Thyroid gland (tissue), 4 donors: ENCODE results near the gene PAQR8.

Experiments
- CTCF ChIP-seq, 6 experiments: fragments of 200-600 bp in 3 of 6; fragments of 450-650 bp in 3 of 6; sonication (generic) in 3 of 6; IDR thresholded peaks; one replicate each; pipeline ENCODE4 v1.5.1; 2016 to 2019; ENCODE audit warnings: antibody characterized with exemption in 6 of 6, mild to moderate bottlenecking in 2 of 6, inconsistent platforms in 1 of 6, moderate library complexity in 1 of 6
- POLR2A ChIP-seq, 2 donors: fragments of 450-650 bp; IDR thresholded peaks; one replicate each; pipeline ENCODE4 v1.6.1; 2017; ENCODE audit warnings: antibody characterized with exemption in 2 of 2, mild to moderate bottlenecking in 2 of 2, moderate library complexity in 1 of 2

- TF ChIP-seq CTCF (IDR thresholded peaks at IDR 0.05), result no peak
- TF ChIP-seq POLR2A (IDR thresholded peaks at IDR 0.05), result no peak
Observed at GRCh38 chr6:52347818-52348217, 14.1 kb upstream of the PAQR8 start.
